HFF-Myc (cell line): Measurements from ENCODE around the gene SLC11A2.
"Not testable (repeated sequence)": the region's sequence is repeated elsewhere in the genome, so short reads cannot be mapped to it uniquely, and the experiment has no call there.

ENCODE experiments used
- DNase-seq: peaks from one replicate; pipeline ENCODE4 v3.0.0-alpha.2; 2011; ENCODE audit warnings: low read depth; ENCODE audit errors: extremely low read depth
- H3K4me3 ChIP-seq: replicated peaks from 2 replicates; pipeline ENCODE4 v1.5.1; 2011; ENCODE audit warnings: low read depth, mild to moderate bottlenecking, control low read depth, low read length
- CTCF ChIP-seq: IDR thresholded peaks from 2 replicates; pipeline ENCODE4 v1.5.1; 2012; ENCODE audit warnings: mild to moderate bottlenecking, low read depth, low read length, control low read depth; ENCODE audit errors: missing control alignments

Gene SLC11A2

DNA sequence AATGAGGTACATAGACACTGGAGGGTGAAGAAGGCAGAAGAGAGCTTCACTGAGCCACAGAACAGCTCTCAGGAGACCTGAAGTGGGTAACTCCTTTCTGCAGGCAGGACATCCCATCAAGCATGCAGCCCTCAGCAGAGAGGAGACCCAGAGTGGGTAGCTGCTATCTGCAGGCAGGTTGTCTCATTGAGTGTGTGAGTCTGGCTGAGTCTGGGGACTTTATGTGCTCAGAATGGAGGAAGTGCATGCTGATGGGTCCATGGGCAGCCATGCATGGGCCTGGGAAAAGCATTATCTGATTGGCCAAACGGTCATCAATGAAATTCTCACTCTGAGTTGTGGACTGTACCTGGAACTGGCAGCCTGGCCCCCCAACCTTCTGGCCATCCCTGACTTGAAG is 88.5 kb downstream of the SLC11A2 start:
- H3K4me3 ChIP-seq: no peak overlapping the region
- no peak for TF ChIP-seq CTCF
- no peak for DNase-seq

- no peak for DNase-seq
- no peak overlapping the region for H3K4me3 ChIP-seq
- no peak for TF ChIP-seq CTCF
These were observed 89.2 kb downstream of the SLC11A2 start for GRCh38 chr12:50936821-50937530.

GRCh38 chr12:50934981-50935807 is 91.0 kb downstream of the SLC11A2 start:
- TF ChIP-seq CTCF: no peak
- no peak for DNase-seq
- H3K4me3 ChIP-seq: no peak overlapping the region

GRCh38 chr12:50934371-50934851 is 91.8 kb downstream of the SLC11A2 start:
- no peak for DNase-seq
- H3K4me3 ChIP-seq: no peak overlapping the region

DNA sequence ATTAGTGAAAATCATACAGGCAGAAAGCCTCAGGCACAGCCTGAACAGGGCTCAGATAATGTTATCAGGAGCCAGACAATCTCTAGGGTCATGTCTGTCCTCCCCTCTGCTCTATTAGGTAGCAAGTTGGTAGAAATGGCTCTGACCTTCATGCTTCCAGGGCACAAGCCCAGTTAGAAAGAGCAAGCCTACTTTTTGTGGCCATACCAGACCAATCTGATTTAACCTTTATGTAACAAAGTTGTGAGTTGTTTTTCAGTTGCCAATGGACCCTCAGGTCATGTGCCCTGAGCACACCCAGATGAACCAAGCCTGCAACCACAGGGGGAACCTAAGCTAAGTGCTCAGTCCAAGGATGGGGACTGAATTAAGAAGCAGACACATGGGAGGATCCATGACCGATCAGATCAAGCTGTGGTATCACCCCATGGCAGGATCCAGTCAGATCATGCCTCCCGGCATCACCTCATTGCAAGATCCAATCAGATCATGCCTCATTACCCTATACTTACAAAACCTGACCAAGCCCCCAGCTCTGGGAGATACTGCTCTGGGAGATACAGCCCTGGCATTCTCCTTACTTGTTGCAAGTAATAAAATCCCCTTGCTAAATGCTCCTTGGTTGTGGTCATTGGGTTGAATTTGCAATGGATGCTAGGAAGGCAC is 92.6 kb downstream of the SLC11A2 start:
- no peak for DNase-seq
- TF ChIP-seq CTCF: no peak
- H3K4me3 ChIP-seq: no peak overlapping the region

More at GRCh38 chr12:50934371-50934851, 91.8 kb downstream of the SLC11A2 start:
- TF ChIP-seq CTCF: no peak

DNA sequence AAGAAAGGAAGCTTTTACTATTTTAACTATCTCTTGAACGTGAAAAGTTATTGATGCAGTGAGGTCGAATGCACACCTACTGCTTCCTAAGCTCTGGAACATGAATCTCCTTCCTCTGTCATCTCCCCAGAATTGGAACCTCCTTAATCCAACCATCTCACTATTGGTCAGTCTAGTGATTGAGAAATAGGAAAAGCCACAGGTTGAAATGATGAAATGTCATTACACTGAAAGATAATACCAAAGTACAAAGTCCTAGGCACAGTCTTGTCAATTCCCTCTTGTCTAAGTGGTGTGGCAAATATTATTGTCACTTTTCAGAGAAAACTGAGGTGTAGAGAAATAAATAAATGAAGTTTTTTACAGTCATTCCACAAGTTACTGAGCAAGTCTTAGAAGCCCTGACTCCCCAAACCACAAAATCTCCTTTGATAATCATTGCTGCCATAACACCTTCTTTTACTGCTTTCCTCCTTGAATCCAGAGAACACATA is 93.3 kb downstream of the SLC11A2 start:
- H3K4me3 ChIP-seq: no peak overlapping the region
- DNase-seq: no peak
- no peak for TF ChIP-seq CTCF

DNA sequence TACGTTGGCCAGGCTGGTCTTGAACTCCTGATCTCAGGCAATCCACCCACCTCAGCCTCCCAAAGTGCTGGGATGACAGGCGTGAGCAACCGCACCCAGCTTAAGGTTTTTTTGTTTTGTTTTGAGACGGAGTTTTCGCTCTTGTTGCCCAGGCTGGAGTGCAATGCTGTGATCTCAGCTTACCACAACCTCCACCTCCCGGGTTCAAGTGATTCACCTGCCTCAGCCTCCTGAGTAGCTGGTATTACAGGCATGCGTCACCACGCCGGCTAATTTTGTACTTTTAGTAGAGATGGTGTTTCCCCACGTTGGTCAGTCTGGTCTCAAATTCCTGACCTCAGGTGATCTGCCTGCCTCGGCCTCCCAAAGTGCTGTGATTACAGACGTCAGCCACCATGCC is 95.7 kb downstream of the SLC11A2 start:
- DNase-seq, H3K4me3 ChIP-seq: not testable (repeated sequence)
